Natural killer cell (primary cell): ENCODE data around the gene BFSP2. TPM values are rescaled to one million over a fixed set of nuclear protein-coding genes. Genes with fewer than 3 reads are reported as not detected.
"Not testable (repeated sequence)": the region's sequence is repeated elsewhere in the genome, so short reads cannot be mapped to it uniquely, and the experiment has no call there.

Source experiments
- ATAC-seq, 3 donors: fragments of 150-1000 bp in 2 of 3; fragments of 200-7000 bp in 1 of 3; cut with Tn5 transposase; 1 replicate in 1 of 3; 2 replicates in 2 of 3; pipeline ENCODE4 v1.10.0; 2021; ENCODE audit warnings: mild to moderate bottlenecking in 2 of 3, moderate library complexity in 2 of 3
- DNase-seq, 2 donors: peaks; one replicate each; pipeline versions ENCODE4 v3.0.0 to v3.0.0-alpha.2; 2013 to 2021; ENCODE audit warnings: mixed read lengths in 1 of 2
- H3K27ac ChIP-seq: one replicate; pipeline ENCODE4 v1.5.1; 2013; ENCODE audit warnings: mild to moderate bottlenecking, low read length
- H3K27me3 ChIP-seq: one replicate; pipeline ENCODE4 v1.6.1; 2013; ENCODE audit warnings: low read length; ENCODE audit not compliant: control insufficient read depth, insufficient read depth
- H3K36me3 ChIP-seq: one replicate; pipeline ENCODE4 v1.6.1; 2013; ENCODE audit warnings: low read length; ENCODE audit not compliant: control insufficient read depth, insufficient read depth
- H3K4me1 ChIP-seq: one replicate; pipeline ENCODE4 v1.6.1; 2013; ENCODE audit warnings: low read length; ENCODE audit not compliant: control insufficient read depth, insufficient read depth
- H3K4me3 ChIP-seq: one replicate; pipeline ENCODE4 v1.5.1; 2013; ENCODE audit warnings: low read length
- H3K9me3 ChIP-seq: one replicate; pipeline ENCODE4 v1.6.1; 2013; ENCODE audit warnings: low read length; ENCODE audit not compliant: control insufficient read depth, insufficient read depth
- H3K27ac Mint-ChIP-seq, 2 donors: one replicate each; pipeline ENCODE4 v1.8.0; 2022; ENCODE audit warnings: mild to moderate bottlenecking in 2 of 2, mixed read lengths in 2 of 2, moderate library complexity in 1 of 2
- H3K27me3 Mint-ChIP-seq, 2 donors: one replicate each; pipeline ENCODE4 v1.8.0; 2022; ENCODE audit warnings: low read depth in 2 of 2, mixed read lengths in 2 of 2
- H3K36me3 Mint-ChIP-seq: one replicate; pipeline ENCODE4 v1.8.0; 2022; ENCODE audit warnings: mixed read lengths
- H3K4me1 Mint-ChIP-seq, 2 donors: one replicate each; pipeline ENCODE4 v1.8.0; 2022; ENCODE audit warnings: mixed read lengths in 2 of 2
- H3K4me3 Mint-ChIP-seq: one replicate; pipeline ENCODE4 v1.8.0; 2022; ENCODE audit warnings: mild to moderate bottlenecking, moderate library complexity, mixed read lengths
- H3K9me3 Mint-ChIP-seq, 2 donors: one replicate each; pipeline ENCODE4 v1.8.0; 2022; ENCODE audit warnings: mixed read lengths in 2 of 2
- WGBS: methylation state at CpG from one replicate; pipeline ENCODE4 v1.1.7; 2013; ENCODE audit warnings: missing lambda C conversion rate; ENCODE audit not compliant: insufficient coverage; 5-methylcytosine and 5-hydroxymethylcytosine counted together
- intact Hi-C: fragments of 100-400 bp; cut with micrococcal nuclease; formaldehyde crosslinking; loops from one replicate; pipeline ENCODE4 v1.14.2; 2022
- total RNA-seq, 4 donors: library from RNA; stranded (reverse); fragments of 120-200 nt in 1 of 4; gene quantifications; one replicate each; pipeline versions ENCODE4 v1.2.3 to v1.2.4, GENCODE V29; 2013 to 2022
- TF ChIP-seq, protein P1 (sequence below): fragments of 200-600 bp; IDR thresholded peaks from one replicate; pipeline ENCODE4 v1.8.0; 2022; ENCODE audit warnings: antibody characterized with exemption

Gene BFSP2
- total RNA-seq, 3 donors from 2014 or later (not counting 1 experiment from before 2014, with no cell fraction given), result not detected

DNA sequence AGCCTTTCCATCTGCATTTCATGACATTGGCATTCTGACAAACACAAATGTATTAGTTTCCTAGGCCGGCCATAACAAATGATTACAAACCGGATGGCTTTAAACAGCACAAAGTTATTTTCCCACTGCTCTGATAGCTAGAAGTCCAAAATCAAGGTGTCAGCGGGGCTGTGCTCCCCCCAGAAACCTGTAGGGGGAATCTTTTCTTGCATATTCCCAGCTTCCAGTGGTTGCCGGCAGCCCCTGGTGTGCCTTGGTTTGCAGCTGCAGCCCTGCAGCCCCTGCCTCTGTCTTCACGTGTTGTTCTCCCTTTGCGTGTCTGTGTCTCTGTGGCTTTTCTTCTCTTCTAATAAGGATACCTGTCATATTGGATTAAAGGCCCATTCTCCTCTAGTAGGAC is 94.6 kb downstream of the BFSP2 start:
- H3K36me3 ChIP-seq, result no peaks in the 10 kb centered on the region
- no peaks in the 10 kb centered on the region for H3K9me3 Mint-ChIP-seq
- no peak overlapping the region for H3K4me3 ChIP-seq
- no peaks in the 10 kb centered on the region for H3K27me3 ChIP-seq
- WGBS, result 88% methylated on average over 6 of the region's 6 CpGs
- no peak overlapping the region for H3K27ac ChIP-seq
- intact Hi-C loops, result no loop called here
- H3K4me3 Mint-ChIP-seq, result no peak overlapping the region
- DNase-seq (peak in 1 of 2 donors; percentile 19), ATAC-seq (no peak)
- H3K4me1 ChIP-seq, result peaks cover 19% of the 10 kb centered on the region
- no peaks in the 10 kb centered on the region for H3K27me3 Mint-ChIP-seq
- H3K36me3 Mint-ChIP-seq, result no peaks in the 10 kb centered on the region
- TF ChIP-seq, protein P1, sequence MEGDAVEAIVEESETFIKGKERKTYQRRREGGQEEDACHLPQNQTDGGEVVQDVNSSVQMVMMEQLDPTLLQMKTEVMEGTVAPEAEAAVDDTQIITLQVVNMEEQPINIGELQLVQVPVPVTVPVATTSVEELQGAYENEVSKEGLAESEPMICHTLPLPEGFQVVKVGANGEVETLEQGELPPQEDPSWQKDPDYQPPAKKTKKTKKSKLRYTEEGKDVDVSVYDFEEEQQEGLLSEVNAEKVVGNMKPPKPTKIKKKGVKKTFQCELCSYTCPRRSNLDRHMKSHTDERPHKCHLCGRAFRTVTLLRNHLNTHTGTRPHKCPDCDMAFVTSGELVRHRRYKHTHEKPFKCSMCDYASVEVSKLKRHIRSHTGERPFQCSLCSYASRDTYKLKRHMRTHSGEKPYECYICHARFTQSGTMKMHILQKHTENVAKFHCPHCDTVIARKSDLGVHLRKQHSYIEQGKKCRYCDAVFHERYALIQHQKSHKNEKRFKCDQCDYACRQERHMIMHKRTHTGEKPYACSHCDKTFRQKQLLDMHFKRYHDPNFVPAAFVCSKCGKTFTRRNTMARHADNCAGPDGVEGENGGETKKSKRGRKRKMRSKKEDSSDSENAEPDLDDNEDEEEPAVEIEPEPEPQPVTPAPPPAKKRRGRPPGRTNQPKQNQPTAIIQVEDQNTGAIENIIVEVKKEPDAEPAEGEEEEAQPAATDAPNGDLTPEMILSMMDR, result no peak
- no peaks in the 10 kb centered on the region for H3K9me3 ChIP-seq
- H3K4me1 Mint-ChIP-seq, result peaks cover 0 to 7% of the 10 kb centered on the region in 2 donors
- H3K27ac Mint-ChIP-seq, result no peak overlapping the region

DNA sequence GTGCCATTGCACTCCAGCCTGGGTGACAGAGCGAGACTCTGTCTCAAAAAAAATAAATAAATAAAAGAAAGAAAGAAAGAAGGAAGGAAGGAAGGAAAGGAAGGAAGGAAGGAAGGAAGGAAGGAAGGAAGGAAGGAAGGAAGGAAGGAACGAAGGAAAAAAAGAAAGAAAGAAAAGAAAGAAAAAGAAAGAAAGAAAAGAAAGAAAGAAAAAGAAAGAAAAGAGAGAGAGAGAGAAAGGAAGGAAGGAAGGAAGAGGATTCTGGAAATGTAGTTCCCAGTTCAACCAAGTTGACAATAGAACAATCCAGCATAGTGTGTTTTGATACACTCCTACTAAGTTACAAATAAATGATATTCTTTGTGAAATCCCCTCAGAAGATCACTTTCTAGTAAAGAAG is 102.7 kb downstream of the BFSP2 start:
- H3K9me3 ChIP-seq, H3K4me1 ChIP-seq, DNase-seq, H3K36me3 ChIP-seq, H3K4me3 ChIP-seq, intact Hi-C loops, H3K9me3 Mint-ChIP-seq, ATAC-seq, H3K27ac Mint-ChIP-seq, H3K27ac ChIP-seq, H3K36me3 Mint-ChIP-seq, H3K4me3 Mint-ChIP-seq, H3K27me3 ChIP-seq: not testable (repeated sequence)
- WGBS, result 50% methylated on average over 1 of the region's 2 CpGs
- Mint-ChIP-seq H3K4me1 (peaks cover 12 to 13% of the 10 kb centered on the region in 2 donors), H3K27me3 (peaks cover 3 to 16% of the 10 kb centered on the region in 2 donors)

DNA sequence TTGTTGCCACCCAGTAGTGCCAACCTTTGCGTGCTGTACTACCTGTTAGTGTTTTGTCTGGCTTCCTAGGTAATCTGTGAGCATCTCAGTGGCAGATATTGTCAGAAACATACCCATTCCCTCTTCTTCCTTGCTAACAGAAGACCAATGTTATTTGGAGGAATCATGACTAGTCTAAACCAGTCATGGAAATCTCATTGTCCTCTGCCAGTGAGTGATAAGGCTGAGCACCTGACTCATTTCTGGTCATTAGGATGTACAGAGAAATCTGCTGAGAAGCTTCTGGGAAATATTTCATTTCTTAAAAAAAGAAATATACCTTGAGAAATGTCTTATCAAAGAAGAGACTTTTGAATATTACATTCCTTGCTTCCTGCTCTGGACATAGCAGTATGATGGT is 103.6 kb downstream of the BFSP2 start:
- WGBS, result 60% methylated on average over 1 of the region's 1 CpG
- Mint-ChIP-seq H3K27ac (no peak overlapping the region), H3K36me3 (no peaks in the 10 kb centered on the region), H3K27me3 (peaks cover 3 to 16% of the 10 kb centered on the region in 2 donors), H3K4me1 (peaks cover 12 to 13% of the 10 kb centered on the region in 2 donors), H3K4me3 (no peak overlapping the region), H3K9me3 (peaks cover 0 to 2% of the 10 kb centered on the region in 2 donors)
- Histone ChIP-seq H3K4me1 (peaks cover 4% of the 10 kb centered on the region), H3K9me3 (no peaks in the 10 kb centered on the region), H3K4me3 (no peak overlapping the region), H3K27me3 (no peaks in the 10 kb centered on the region), H3K27ac (no peak overlapping the region), H3K36me3 (no peaks in the 10 kb centered on the region)
- intact Hi-C loops, result no loop called here
- DNase-seq (no peak), ATAC-seq (no peak)
- TF ChIP-seq, protein P1, result no peak

DNA sequence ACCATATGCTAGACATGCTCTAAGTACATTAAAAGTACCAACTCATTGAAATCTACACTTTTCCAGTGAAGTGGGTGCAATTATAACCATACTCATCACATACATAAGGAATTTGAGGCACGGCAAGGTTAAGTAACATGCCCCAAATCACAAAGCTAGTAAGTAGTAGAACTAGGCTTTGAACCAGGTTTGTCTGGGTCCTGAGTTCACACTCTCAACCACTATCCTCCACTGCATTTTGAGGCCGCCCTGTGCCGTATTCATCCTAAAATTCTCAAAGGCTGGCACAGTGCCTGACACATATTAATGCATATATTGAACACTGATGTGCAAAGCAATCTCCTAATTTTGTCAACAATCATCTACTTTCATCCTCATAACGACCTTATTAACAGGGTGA is 104.9 kb downstream of the BFSP2 start:
- peaks cover 12 to 13% of the 10 kb centered on the region in 2 donors for H3K4me1 Mint-ChIP-seq

More for the DNA sequence above, 104.9 kb downstream of the BFSP2 start:
- intact Hi-C loops, result no loop called here
- Mint-ChIP-seq H3K36me3 (no peaks in the 10 kb centered on the region), H3K27me3 (peaks cover 3 to 15% of the 10 kb centered on the region in 2 donors), H3K4me3 (no peak overlapping the region), H3K27ac (no peak overlapping the region), H3K9me3 (peaks cover 0 to 2% of the 10 kb centered on the region in 2 donors)
- H3K36me3 ChIP-seq, result no peaks in the 10 kb centered on the region
- H3K27me3 ChIP-seq, result no peaks in the 10 kb centered on the region
- TF ChIP-seq, protein P1, result no peak
- H3K4me1 ChIP-seq, result peaks cover 4% of the 10 kb centered on the region
- no peak overlapping the region for H3K4me3 ChIP-seq
- no peaks in the 10 kb centered on the region for H3K9me3 ChIP-seq
- no peak overlapping the region for H3K27ac ChIP-seq
- no peak for ATAC-seq
- WGBS, result 96% methylated on average over 4 of the region's 4 CpGs
- no peak for DNase-seq
